Right hindlimb (tissue), 1 donor: ENCODE measurements around the gene ZBTB18.
"Not testable (repeated sequence)": the region's sequence is repeated elsewhere in the genome, so short reads cannot be mapped to it uniquely, and the experiment has no call there.

Experiments
- DNase-seq: peaks from one replicate; pipeline ENCODE4 v3.0.0-alpha.2; 2018

ZBTB18 gene

DNA sequence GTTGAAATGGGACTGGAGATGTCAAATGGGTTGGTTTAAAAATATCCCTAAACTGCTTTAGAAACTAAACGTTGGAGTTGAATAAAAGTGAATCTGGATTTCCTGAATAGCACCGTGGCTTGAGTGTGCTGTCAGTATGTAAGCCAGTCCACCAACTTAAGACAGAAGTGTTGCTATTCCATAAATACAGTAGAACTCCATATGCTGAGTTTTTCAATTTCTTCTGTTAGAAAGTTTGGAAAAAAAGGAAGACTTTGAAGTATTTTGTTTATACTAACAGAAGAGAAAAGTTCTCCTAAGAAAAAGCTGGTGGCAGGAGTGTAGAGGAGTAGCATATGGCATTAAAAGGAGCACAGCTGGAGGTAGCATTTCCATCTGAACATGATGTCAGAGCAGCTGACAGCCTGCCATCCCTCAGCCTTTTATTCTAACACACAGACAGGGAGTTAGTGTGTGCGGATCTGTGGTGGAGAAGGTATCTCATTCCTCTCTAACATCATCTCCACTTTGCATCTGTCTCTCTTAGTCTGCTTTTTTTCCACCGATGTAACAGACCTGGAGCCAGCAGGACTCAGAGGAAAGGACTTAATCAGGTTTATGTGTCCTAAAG, at the start of gene ZBTB18:
ZBTB18 (plus strand) TSS at position 449 of the 610 bp plus-strand sequence; CDS start at position 598, 149 bp downstream.
- DNase-seq = peak; percentile 66

DNA sequence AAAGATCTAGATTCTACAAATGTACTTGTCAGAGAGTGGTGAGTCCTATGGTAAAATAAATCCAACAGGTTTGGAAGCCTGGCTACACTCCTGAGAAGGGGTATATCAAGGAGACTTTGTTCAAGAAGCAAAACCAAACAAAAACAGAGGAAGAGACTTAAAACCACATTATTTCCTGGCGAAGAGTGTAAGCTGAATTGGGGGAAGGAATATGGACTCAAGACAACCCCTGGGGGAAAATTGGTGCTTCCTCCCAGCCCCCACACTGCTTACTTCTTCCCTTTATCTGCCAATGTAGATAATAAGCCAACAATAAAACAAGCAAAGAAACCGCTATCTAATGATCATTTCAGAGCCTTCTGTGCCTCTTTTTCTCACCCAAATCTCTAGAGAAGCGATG, 48.4 kb upstream of the ZBTB18 start:
- DNase-seq = no peak

- DNase-seq = no peak
Measured at GRCh38 chr1:244005455-244005854, 45.6 kb upstream of the ZBTB18 start.

DNA sequence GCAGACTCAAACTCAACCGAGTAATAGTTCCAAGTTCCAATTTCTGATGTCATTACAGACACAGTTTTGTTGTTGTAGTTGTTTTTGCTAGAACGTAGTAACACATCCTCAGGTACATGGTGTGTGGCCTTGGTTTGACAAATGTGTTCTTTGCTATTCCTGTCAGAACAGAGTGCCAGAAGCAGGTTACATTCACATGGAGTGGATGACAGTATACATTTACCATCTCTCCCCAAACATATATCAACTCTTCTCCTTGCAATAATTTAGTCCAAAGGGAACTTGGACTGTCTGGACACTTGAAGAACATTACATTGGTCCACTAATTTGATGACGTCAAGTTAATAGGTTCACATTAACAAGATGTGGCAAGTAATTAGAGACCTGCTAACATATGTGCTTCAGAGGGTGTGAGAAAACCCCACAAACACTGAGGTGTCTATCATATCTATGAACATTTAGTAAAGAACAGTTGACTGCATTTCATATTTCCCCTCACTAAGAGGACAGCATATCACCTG, 44.6 kb upstream of the ZBTB18 start:
- DNase-seq = no peak

- DNase-seq = no peak
Measured at GRCh38 chr1:244006961-244007360, 44.1 kb upstream of the ZBTB18 start.

DNA sequence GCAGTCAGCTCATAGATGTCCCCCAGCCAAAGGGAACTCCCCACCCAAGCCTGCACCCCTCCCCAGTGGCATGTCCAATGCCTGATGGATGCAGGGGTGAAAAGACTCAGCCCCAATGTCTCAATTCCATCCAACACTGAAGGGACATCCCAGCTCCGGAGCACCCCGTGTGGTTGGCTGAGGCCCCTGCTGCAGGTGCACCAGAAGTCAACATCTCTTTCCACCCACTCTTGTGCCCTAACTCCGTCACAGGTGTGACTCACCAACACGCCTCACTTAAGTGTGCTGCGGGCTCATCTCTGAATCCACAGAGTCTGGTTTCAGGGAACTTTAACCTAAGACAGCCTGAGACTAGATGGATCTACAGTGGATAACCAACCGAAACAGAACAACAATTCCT, 40.9 kb upstream of the ZBTB18 start:
- no peak for DNase-seq

- no peak for DNase-seq
Measured at GRCh38 chr1:244010703-244011123, 40.4 kb upstream of the ZBTB18 start.

- no peak for DNase-seq
Measured at GRCh38 chr1:244011271-244011670, 39.8 kb upstream of the ZBTB18 start.

- DNase-seq = no peak
Measured at GRCh38 chr1:244011786-244012185, 39.3 kb upstream of the ZBTB18 start.

- DNase-seq = no peak
Measured at GRCh38 chr1:244012202-244012601, 38.9 kb upstream of the ZBTB18 start.

DNA sequence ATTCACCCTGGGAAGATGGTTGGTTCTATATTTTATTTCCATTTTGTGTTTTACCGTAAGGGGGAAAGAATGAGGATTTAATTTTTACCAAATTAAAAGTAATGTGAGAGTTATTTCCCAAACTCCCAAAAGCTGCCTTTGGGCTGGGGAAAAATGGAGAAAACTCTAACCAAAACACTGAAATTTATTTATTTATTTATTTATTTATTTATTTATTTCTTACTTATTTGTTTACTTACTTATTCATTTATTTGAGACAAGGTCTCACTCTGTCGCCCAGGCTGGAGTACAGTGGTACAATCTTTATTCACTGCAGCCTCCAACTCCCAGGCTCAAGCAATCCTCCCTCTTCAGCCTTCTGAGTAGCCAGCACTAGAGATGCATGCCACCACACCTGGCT, 38.0 kb upstream of the ZBTB18 start:
- DNase-seq = no peak

DNA sequence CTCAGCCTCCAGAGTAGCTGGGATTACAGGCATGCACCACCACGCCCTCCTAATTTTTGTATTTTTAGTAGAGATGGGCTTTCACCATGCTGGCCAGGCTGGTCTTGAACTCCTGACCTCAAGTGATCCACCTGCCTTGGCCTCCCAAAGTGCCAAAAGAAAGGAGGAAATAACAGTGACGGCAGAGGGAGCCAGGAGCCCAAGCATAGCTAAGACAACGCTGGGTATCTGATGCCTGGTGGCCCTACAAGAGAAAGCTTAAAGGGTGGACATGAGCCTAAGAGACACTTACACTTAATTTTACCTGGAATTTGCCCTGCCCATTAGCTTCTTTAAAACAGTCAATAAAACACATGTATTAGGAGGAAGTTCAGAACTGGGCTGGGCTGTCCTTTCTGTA, 36.2 kb upstream of the ZBTB18 start:
- DNase-seq = not testable (repeated sequence)

- no peak for DNase-seq
Measured at GRCh38 chr1:244019982-244020485, 31.0 kb upstream of the ZBTB18 start.

- DNase-seq = no peak
Measured at GRCh38 chr1:244021427-244021826, 29.7 kb upstream of the ZBTB18 start.

DNA sequence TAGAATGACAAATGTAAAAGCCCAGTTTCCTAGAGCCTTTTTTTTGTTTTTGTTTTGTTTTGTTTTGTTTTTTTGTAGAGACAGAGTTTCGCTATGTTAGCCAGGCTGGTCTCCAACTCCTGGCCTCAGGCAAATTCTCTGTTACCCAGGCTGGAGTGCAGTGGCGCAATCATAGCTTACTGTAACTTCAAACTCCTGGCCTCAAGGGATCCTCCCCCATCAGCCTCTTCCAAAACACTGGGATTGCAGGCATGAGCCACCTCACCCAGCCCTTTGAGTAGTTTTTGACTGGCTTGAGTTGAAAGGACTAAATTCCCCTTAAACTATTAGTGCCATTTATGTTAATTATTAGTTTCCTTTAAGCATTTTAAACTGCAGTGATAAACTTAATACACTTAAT, 28.8 kb upstream of the ZBTB18 start:
- DNase-seq = no peak

- DNase-seq = no peak
Measured at GRCh38 chr1:244022864-244023440, 28.1 kb upstream of the ZBTB18 start.

DNA sequence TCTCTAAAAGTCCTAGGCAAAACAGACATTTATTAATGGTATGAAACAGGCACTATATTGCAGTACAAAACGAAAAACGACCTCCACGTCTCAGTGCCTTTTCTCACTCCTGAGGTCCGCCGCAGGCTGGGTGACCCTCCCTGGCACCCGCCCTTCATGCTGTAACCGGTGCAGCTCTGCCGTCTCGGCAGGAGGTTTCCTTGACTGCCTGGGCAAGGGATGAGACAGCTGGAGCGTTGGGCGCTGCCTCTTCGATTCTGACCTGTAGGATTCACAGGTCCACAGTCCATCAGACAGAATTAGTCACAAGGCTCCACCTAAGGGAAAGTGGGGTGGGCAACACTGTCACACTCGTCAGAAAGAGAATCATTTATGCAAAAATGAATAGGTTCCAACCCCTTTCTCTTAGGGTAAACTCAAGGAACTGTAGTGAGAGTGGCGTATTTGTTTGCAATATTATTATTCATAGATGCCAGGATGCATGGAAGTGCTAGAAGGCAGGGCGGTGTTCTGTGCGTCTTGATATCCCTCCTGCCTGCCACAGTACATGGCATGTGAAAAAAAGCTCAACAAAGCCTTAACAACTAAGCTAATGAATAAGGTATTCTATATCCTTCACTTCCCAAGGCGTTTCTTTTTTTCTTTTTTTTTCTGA, 23.5 kb upstream of the ZBTB18 start:
- no peak for DNase-seq

- no peak for DNase-seq
Measured at GRCh38 chr1:244028701-244029100, 22.4 kb upstream of the ZBTB18 start.

- DNase-seq = no peak
Measured at GRCh38 chr1:244029124-244029523, 22.0 kb upstream of the ZBTB18 start.

DNA sequence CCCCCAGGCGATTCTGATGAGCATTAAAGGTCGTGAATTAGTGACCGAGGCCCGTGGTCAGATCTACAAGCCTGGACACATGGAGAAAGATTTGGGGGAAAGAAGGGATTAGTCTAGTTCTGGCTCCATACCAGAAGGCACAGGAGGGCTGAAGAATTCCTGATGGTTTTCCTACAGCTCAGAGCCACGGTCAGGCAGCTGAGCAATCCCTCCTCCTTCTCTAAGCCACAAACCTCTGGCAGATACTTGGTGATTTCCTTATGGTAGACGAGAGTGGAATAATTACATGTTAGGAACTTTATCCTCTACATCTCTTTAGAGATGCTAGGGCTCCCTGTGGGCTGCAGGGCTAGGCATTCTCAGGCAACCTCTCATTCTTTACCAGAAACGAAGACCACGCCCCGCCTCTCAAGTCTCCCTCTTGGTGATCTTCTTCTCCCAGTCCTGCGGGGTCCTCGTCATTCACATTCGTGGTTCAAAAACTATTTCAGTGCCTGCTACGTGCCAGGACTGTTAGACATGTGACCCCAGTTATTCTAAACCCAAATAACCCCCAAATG, 20.5 kb upstream of the ZBTB18 start:
- no peak for DNase-seq

DNA sequence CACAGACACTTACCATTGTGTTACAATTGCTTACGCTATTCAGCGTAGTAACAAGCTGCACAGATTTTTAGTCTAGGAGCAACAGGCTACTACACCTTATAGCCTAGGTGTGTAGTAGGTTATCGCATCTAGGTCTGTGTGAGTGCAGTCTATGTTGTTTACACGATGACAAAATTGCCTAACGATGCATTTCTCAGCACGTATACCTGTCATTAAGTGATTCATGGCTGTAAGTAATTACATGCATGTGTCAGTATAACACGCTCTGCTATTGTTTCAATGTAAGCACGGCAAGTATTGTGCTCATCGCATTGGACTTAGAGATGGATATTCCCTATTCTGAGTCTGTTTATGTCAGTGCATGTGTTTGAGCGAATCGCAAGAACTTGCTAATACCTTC, 15.7 kb upstream of the ZBTB18 start:
- DNase-seq = no peak

- no peak for DNase-seq
Measured at GRCh38 chr1:244037252-244037651, 13.8 kb upstream of the ZBTB18 start.

GRCh38 chr1:244041466-244042120, 9.5 kb upstream of the ZBTB18 start:
- DNase-seq = no peak
